GM12874 (cell line): ENCODE data around the gene NLRP6.
"Not testable (repeated sequence)": the region's sequence is repeated elsewhere in the genome, so short reads cannot be mapped to it uniquely, and the experiment has no call there.

Experiments
- CTCF ChIP-seq: IDR thresholded peaks from 2 replicates; pipeline ENCODE4 v1.5.1; 2011; ENCODE audit warnings: low read depth, mild to moderate bottlenecking, control low read depth, low read length, moderate library complexity; ENCODE audit not compliant: insufficient read depth

The NLRP6 gene

GRCh38 chr11:306645-307371 lies 28.6 kb downstream of the NLRP6 start:
- TF ChIP-seq CTCF = no peak

GRCh38 chr11:307766-308708 lies 29.8 kb downstream of the NLRP6 start, which contains the start of gene IFITM2:
TSS of gene IFITM2 (plus strand) at chr11:307816. CDS start at chr11:308193, 377 bp downstream.
- not testable (repeated sequence) for TF ChIP-seq CTCF

GRCh38 chr11:312092-312816 lies 34.0 kb downstream of the NLRP6 start:
- TF ChIP-seq CTCF = no peak

- no peak for TF ChIP-seq CTCF
These were observed 35.1 kb downstream of the NLRP6 start for GRCh38 chr11:313304-313786.

GRCh38 chr11:313787-314553 lies 35.8 kb downstream of the NLRP6 start, which contains the start of gene IFITM1:
TSS of gene IFITM1 (plus strand) at chr11:314040. CDS start at chr11:314171, 131 bp downstream.
- no peak for TF ChIP-seq CTCF

GRCh38 chr11:315051-315481 lies 36.9 kb downstream of the NLRP6 start:
- TF ChIP-seq CTCF = no peak
